Upper lobe of right lung (tissue), 1 donor: ENCODE data around the gene ABHD12. TPM values are rescaled to one million over a fixed set of nuclear protein-coding genes. Genes with fewer than 3 reads are reported as not detected.
A peak's percentile ranks its signal among the peaks of the same experiment; 100 is the strongest.

Experiments used
- ATAC-seq: fragments of 200-7000 bp; cut with Tn5 transposase; one replicate; pipeline ENCODE4 v1.9.1; 2020; ENCODE audit warnings: mild to moderate bottlenecking, moderate library complexity
- DNase-seq: peaks from one replicate; pipeline ENCODE4 v3.0.0-alpha.2; 2020
- H3K27ac ChIP-seq: fragments of 200-600 bp; one replicate; pipeline ENCODE4 v1.8.0; 2022
- H3K27me3 ChIP-seq: fragments of 200-600 bp; one replicate; pipeline ENCODE4 v1.8.0; 2022; ENCODE audit warnings: mild to moderate bottlenecking
- H3K36me3 ChIP-seq: fragments of 200-600 bp; one replicate; pipeline ENCODE4 v1.8.0; 2022
- H3K4me1 ChIP-seq: fragments of 200-600 bp; one replicate; pipeline ENCODE4 v1.8.0; 2022
- H3K4me3 ChIP-seq: fragments of 200-600 bp; one replicate; pipeline ENCODE4 v1.8.0; 2022; ENCODE audit warnings: mild to moderate bottlenecking
- H3K9me3 ChIP-seq: fragments of 200-600 bp; one replicate; pipeline ENCODE4 v1.8.0; 2022
- intact Hi-C: fragments of 100-400 bp; cut with DNase I; formaldehyde crosslinking; loops from one replicate; pipeline ENCODE4 v1.11.0; 2022
- total RNA-seq: library from RNA; stranded (reverse); fragmentation: NEBNext Ultra II Directional; extraction: Animal tissue kit (Norgen Biotek cat#: 25700); gene quantifications from one replicate; pipeline ENCODE4 v1.2.1, GENCODE V29; 2021
- TF ChIP-seq, protein P1 (sequence below): fragments of 200-600 bp; IDR thresholded peaks from one replicate; pipeline ENCODE4 v1.8.0; 2022; ENCODE audit warnings: antibody characterized with exemption
- donor health status: DM: no; HTN: yes; CAD: no; lungs with severe emphysema.

Gene ABHD12
- total RNA-seq, 1 donor from 2014 or later, result 45.2 TPM

DNA sequence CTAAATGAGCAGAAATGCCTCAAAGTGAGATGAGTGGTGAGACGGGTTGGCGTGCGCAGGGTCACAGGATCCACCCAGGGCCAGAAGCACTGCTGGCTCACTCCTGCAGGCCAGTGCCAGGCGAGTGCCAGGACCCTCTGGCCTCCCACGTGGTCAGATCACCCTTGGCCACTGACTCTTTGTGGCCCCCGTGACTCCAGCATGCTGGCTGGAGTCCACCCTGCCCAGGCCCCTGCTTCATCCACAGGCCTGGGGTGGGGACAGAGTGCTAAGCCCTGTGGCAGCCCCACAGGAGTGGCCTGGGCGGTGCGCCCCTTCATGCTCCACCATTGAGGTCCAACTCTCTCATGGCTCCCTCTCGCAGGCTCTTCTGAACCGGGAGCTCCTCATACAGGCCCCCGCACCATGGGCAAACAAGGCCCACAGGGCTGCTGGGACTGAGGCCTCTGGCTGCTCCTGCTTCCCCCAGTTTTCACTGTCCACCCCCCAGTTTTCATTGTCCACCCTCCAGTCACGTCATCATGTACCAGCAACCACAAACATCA, 61.6 kb downstream of the ABHD12 start:
- no peak overlapping the region for H3K27ac ChIP-seq
- H3K27me3 ChIP-seq, result no peaks in the 10 kb centered on the region
- no peaks in the 10 kb centered on the region for H3K9me3 ChIP-seq
- peaks cover 6% of the 10 kb centered on the region for H3K4me1 ChIP-seq
- ATAC-seq (no peak), DNase-seq (no peak)
- TF ChIP-seq, protein P1, sequence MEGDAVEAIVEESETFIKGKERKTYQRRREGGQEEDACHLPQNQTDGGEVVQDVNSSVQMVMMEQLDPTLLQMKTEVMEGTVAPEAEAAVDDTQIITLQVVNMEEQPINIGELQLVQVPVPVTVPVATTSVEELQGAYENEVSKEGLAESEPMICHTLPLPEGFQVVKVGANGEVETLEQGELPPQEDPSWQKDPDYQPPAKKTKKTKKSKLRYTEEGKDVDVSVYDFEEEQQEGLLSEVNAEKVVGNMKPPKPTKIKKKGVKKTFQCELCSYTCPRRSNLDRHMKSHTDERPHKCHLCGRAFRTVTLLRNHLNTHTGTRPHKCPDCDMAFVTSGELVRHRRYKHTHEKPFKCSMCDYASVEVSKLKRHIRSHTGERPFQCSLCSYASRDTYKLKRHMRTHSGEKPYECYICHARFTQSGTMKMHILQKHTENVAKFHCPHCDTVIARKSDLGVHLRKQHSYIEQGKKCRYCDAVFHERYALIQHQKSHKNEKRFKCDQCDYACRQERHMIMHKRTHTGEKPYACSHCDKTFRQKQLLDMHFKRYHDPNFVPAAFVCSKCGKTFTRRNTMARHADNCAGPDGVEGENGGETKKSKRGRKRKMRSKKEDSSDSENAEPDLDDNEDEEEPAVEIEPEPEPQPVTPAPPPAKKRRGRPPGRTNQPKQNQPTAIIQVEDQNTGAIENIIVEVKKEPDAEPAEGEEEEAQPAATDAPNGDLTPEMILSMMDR, result no peak
- H3K36me3 ChIP-seq, result no peaks in the 10 kb centered on the region
- intact Hi-C loops, result no loop called here
- no peak overlapping the region for H3K4me3 ChIP-seq

DNA sequence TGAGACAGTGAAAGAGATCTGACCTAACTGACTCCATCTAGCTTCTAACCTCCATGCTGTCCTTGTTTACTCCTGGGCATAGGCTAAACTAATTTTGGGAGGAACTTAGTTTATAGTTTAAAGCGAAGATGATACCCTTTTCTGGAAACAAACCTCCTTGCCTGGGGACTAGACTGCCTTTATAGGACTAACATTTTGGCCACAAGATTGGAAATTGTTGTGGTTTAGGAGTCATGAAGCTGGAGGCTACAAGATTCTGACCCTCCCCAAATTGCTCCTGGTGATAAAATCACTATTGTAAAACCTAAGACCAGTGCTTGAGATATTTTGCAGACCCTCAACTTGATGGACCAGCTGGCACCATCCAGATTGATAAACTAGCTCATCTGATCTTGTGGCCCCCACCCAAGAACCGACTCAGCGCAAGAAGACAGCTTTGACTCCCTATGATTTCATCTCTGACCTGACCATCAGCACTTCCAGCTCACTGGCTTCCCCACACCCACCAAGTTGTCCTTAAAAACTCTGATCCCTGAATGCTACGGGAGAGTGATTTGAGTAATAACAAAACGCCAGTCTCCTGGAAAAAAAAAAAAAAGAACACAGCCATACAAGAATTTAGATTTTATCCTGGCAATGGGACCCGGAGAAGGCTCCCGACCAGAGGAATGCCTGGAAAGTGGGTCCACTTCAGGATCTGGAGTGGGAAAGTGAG, 63.0 kb downstream of the ABHD12 start:
- no peaks in the 10 kb centered on the region for H3K27me3 ChIP-seq
- no peak for ATAC-seq
- H3K36me3 ChIP-seq, result peaks cover 7% of the 10 kb centered on the region

DNA sequence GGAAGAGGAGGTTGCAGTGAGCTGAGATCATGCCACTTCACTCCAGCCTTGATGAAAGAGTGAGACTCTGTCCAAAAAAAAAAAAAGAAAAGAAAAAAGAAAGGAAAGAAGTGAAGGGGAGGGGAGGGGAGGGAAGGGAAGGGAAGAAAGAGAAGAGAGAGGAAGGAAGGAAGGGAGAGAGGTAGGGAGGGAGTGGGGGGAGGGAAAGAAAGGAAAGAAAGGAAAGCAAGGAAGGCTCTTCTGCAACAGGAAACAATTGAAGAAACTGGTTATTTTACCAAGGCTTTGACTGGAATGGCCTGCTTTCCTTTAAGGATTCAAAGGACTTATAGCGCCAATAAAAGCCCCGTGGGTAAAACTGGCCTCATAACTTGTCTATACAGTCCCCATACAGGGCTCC, 64.6 kb downstream of the ABHD12 start:
- Histone ChIP-seq H3K4me1 (peaks cover 6% of the 10 kb centered on the region), H3K9me3 (no peaks in the 10 kb centered on the region), H3K27me3 (no peaks in the 10 kb centered on the region), H3K36me3 (peaks cover 11% of the 10 kb centered on the region), H3K27ac (no peak overlapping the region), H3K4me3 (no peak overlapping the region)
- intact Hi-C loops, result no loop called here
- DNase-seq (no peak), ATAC-seq (no peak)
- TF ChIP-seq, protein P1, result no peak

More for the DNA sequence above, 63.0 kb downstream of the ABHD12 start:
- intact Hi-C loops, result no loop called here
- Histone ChIP-seq H3K4me1 (peaks cover 6% of the 10 kb centered on the region), H3K4me3 (no peak overlapping the region), H3K27ac (no peak overlapping the region), H3K9me3 (no peaks in the 10 kb centered on the region)
- TF ChIP-seq, protein P1, result no peak
- no peak for DNase-seq

DNA sequence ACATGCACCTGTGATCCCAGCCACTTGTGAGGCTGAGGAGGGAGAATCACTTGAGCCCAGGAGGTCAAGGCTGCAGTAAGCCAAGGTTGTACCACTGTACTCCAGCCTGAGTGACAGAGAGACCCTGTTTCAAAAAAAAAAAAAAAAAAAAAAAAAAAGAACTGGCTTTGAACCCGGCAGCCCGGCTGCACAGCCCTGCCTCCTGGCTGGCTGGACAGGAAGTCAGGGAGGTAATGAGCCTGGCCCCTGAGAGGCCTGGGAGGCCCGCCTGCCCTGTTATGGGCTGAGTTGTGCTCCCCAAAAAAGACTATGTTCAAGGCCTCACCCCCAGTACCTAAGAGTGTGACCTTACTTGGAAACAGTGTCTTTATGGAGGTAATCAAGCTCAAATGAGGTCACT, 65.6 kb downstream of the ABHD12 start:
- no peaks in the 10 kb centered on the region for H3K27me3 ChIP-seq
- H3K9me3 ChIP-seq, result no peaks in the 10 kb centered on the region
- ATAC-seq (no peak), DNase-seq (no peak)
- TF ChIP-seq, protein P1, result no peak
- H3K27ac ChIP-seq, result peak overlapping the region; percentile 47
- intact Hi-C loops, result no loop called here
- H3K36me3 ChIP-seq, result peaks cover 11% of the 10 kb centered on the region
- H3K4me1 ChIP-seq, result peaks cover 6% of the 10 kb centered on the region
- H3K4me3 ChIP-seq, result no peak overlapping the region

DNA sequence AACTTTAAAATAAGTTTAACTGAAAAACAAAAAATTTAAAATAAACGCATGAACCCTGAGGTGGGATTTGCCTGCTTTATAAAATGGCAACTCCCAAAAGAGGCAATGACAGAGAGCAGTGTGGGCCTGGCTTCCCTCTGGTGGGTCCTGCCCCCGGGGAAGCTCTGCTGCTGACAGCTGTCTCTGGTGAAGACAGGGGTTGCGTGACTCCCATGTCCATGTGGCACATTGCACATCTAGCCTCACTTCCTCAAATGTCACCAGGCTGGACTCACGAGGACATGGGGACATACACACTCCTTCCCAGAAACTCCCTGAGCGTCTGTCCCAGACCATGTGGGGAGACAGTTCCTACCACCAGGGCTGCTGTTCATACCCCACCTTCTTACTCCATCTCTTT, 66.2 kb downstream of the ABHD12 start:
- H3K27ac ChIP-seq, result peak overlapping the region; percentile 47
- H3K4me3 ChIP-seq, result no peak overlapping the region
- no peaks in the 10 kb centered on the region for H3K9me3 ChIP-seq
- peaks cover 6% of the 10 kb centered on the region for H3K4me1 ChIP-seq
- intact Hi-C loops, result no loop called here
- TF ChIP-seq, protein P1, result no peak
- DNase-seq, result peak; percentile 80
- H3K27me3 ChIP-seq, result no peaks in the 10 kb centered on the region
- peak; percentile 92 for ATAC-seq
- H3K36me3 ChIP-seq, result peaks cover 11% of the 10 kb centered on the region
